DND-41 (cell line): ENCODE results near the gene LUZP1.

Source experiments
- ATAC-seq: fragments of 200-7000 bp; cut with Tn5 transposase; 3 replicates; pipeline ENCODE4 v1.9.1; 2021; ENCODE audit warnings: low read depth; ENCODE audit not compliant: insufficient read depth
- DNase-seq: peaks from one replicate; pipeline ENCODE4 v3.0.0-alpha.2; 2020
- H2AFZ ChIP-seq: 2 replicates; pipeline ENCODE4 v1.6.0; 2012; ENCODE audit warnings: low read depth, low read length
- H3K27ac ChIP-seq: 2 replicates; pipeline ENCODE4 v1.5.1; 2012; ENCODE audit warnings: low read length, inconsistent platforms
- H3K27me3 ChIP-seq: fragments of 200-600 bp; sonication (generic); 2 replicates; pipeline ENCODE4 v1.6.0; 2012; ENCODE audit warnings: low read length, mild to moderate bottlenecking, inconsistent platforms; ENCODE audit not compliant: insufficient read depth, poor library complexity
- H3K36me3 ChIP-seq: 2 replicates; pipeline ENCODE4 v1.5.1; 2012; ENCODE audit warnings: low read length, inconsistent platforms; ENCODE audit not compliant: insufficient read depth
- H3K4me1 ChIP-seq: 2 replicates; pipeline ENCODE4 v1.5.1; 2012; ENCODE audit warnings: mild to moderate bottlenecking, low read length; ENCODE audit not compliant: insufficient read depth
- H3K4me2 ChIP-seq: 2 replicates; pipeline ENCODE4 v1.6.0; 2012; ENCODE audit warnings: mild to moderate bottlenecking, moderate library complexity, low read length, inconsistent platforms; ENCODE audit not compliant: insufficient read depth
- H3K4me3 ChIP-seq, 2 experiments: fragments of 200-600 bp in 1 of 2; shearing (Covaris generic) in 1 of 2; 2 replicates each; pipeline ENCODE4 v1.5.1; 2012 to 2016; ENCODE audit warnings: inconsistent platforms in 2 of 2, low read length in 2 of 2, mild to moderate bottlenecking in 2 of 2, low read depth in 1 of 2, moderate library complexity in 1 of 2
- H3K79me2 ChIP-seq: 2 replicates; pipeline ENCODE4 v1.6.0; 2012; ENCODE audit warnings: low read length, inconsistent platforms; ENCODE audit not compliant: insufficient read depth
- H3K9ac ChIP-seq: 2 replicates; pipeline ENCODE4 v1.6.0; 2012; ENCODE audit warnings: low read depth, mild to moderate bottlenecking, inconsistent platforms, low read length, moderate library complexity
- H3K9me3 ChIP-seq: 2 replicates; pipeline ENCODE4 v1.5.1; 2012; ENCODE audit warnings: low read length, moderate library complexity, mild to moderate bottlenecking, inconsistent platforms; ENCODE audit not compliant: insufficient read depth, severe bottlenecking
- H4K20me1 ChIP-seq: 2 replicates; pipeline ENCODE4 v1.6.0; 2012; ENCODE audit warnings: low read length; ENCODE audit not compliant: insufficient read depth
- EZH2 ChIP-seq: IDR thresholded peaks from 3 replicates; pipeline ENCODE4 v1.6.1; 2012; ENCODE audit warnings: borderline replicate concordance, low read depth, mild to moderate bottlenecking, moderate library complexity, low read length, inconsistent platforms; ENCODE audit not compliant: severe bottlenecking
- TF ChIP-seq, protein P1 (sequence below): IDR thresholded peaks from 2 replicates; pipeline ENCODE4 v1.5.1; 2012; ENCODE audit warnings: borderline replicate concordance, low read length, moderate library complexity, mild to moderate bottlenecking; ENCODE audit not compliant: poor library complexity, severe bottlenecking; ENCODE audit errors: extremely low read depth

LUZP1 gene

DNA sequence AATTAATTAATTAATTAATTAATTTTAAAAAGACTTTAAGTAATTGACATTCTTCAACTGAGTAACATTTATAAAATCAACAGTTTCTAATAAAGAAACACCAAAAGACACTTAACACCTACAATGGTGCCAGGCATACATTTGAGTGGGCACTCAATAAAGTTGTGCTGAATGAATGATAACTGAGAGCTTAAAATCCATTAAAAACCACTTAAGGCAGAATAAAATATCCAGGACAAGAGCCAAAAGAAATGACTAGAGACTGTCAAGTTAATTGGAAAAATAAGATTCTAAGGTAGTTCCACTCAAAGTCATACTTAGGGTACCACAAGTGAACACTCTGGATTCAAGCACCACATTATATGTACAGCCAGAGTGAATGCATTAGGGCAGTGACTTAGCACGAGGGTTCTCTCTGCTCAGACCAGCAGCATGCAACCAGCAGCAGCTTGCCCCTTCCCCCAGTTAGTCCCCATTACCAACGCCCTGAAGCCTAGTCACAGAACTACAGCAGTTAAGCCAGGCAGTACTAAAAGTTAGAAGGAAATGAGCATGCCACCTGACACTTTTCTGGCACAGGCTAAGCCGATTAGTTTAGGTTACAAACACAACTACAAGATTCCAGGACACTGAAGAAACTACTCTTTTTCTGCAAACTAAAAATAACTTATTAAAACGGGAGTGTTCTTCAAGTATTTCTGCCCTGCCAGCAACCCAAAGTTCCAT, 46.5 kb downstream of the LUZP1 start:
- no peak overlapping the region for H3K4me3 ChIP-seq
- no peaks in the 10 kb centered on the region for H3K27me3 ChIP-seq
- peaks cover 43% of the 10 kb centered on the region; the same call in 1 of the 2 replicates for H4K20me1 ChIP-seq
- no peak overlapping the region for H3K27ac ChIP-seq
- H3K4me2 ChIP-seq, result no peak overlapping the region
- TF ChIP-seq, protein P1, sequence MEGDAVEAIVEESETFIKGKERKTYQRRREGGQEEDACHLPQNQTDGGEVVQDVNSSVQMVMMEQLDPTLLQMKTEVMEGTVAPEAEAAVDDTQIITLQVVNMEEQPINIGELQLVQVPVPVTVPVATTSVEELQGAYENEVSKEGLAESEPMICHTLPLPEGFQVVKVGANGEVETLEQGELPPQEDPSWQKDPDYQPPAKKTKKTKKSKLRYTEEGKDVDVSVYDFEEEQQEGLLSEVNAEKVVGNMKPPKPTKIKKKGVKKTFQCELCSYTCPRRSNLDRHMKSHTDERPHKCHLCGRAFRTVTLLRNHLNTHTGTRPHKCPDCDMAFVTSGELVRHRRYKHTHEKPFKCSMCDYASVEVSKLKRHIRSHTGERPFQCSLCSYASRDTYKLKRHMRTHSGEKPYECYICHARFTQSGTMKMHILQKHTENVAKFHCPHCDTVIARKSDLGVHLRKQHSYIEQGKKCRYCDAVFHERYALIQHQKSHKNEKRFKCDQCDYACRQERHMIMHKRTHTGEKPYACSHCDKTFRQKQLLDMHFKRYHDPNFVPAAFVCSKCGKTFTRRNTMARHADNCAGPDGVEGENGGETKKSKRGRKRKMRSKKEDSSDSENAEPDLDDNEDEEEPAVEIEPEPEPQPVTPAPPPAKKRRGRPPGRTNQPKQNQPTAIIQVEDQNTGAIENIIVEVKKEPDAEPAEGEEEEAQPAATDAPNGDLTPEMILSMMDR, result no peak
- no peak for TF ChIP-seq EZH2
- H2AFZ ChIP-seq, result no peak overlapping the region
- H3K9ac ChIP-seq, result no peak overlapping the region
- no peaks in the 10 kb centered on the region for H3K9me3 ChIP-seq
- peaks cover 15% of the 10 kb centered on the region for H3K4me1 ChIP-seq
- no peak for ATAC-seq
- H3K79me2 ChIP-seq, result peaks cover 58% of the 10 kb centered on the region
- no peaks in the 10 kb centered on the region for H3K36me3 ChIP-seq
- DNase-seq, result no peak

- Histone ChIP-seq H3K36me3 (no peaks in the 10 kb centered on the region), H3K27ac (no peak overlapping the region), H3K9me3 (no peaks in the 10 kb centered on the region), H3K4me2 (no peak overlapping the region), H3K27me3 (no peaks in the 10 kb centered on the region), H3K79me2 (peaks cover 61% of the 10 kb centered on the region), H4K20me1 (peaks cover 48% of the 10 kb centered on the region), H3K9ac (no peak overlapping the region), H3K4me1 (peaks cover 15% of the 10 kb centered on the region), H2AFZ (no peak overlapping the region), H3K4me3 (no peak overlapping the region)
- ATAC-seq (no peak), DNase-seq (no peak)
- TF ChIP-seq EZH2, result no peak
- TF ChIP-seq, protein P1, result no peak
These were observed 48.3 kb downstream of the LUZP1 start for GRCh38 chr1:23120383-23120782.

DNA sequence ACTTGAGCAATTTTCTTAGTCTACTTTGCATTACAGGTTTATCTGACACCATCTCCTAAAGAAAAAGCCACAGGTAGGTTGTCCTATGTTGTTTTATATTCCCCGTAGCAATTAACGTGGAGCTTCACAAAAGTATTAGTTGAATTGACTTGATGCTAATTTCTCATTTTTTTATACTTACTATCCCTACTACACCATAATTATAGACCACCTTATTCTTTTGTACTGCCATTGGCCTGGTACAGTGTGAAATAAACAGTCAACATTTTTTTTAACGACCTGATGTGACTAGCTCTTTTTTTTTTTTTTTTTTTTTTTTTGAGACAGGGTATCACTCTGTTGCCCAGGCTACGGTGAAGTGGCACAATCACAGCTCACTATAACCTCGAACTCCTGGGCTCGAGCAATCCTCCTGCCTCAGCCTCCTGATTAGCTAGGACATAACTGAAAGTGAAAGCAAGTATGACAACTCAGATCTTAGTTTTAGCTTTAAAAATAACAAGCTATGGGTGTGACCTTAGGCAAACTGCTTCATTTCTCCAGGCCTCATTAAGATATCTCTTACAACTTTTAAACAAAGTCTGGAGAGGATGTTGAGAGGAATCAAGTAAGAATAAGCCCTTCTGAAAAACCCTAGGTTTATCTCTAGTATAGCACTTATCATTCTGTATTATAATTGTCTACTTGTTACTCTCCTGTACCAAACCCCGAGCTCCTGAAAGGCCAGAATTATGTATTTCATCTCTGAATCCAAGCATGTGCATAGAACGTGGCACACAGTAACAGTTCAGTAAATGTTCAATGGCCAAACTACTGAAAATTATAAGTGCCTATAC, 49.5 kb downstream of the LUZP1 start:
- Histone ChIP-seq H3K79me2 (peaks cover 64% of the 10 kb centered on the region), H3K9ac (no peak overlapping the region), H2AFZ (no peak overlapping the region), H3K27me3 (no peaks in the 10 kb centered on the region), H3K4me2 (peak overlapping the region; percentile 42; the same call in 1 of the 2 replicates), H3K36me3 (no peaks in the 10 kb centered on the region), H4K20me1 (peaks cover 47% of the 10 kb centered on the region), H3K27ac (no peak overlapping the region; the same call in 1 of the 2 replicates), H3K4me1 (peaks cover 15% of the 10 kb centered on the region), H3K9me3 (no peaks in the 10 kb centered on the region), H3K4me3 (no peak overlapping the region)
- ATAC-seq (peak; percentile 89), DNase-seq (peak; percentile 64)
- no peak for TF ChIP-seq EZH2
- TF ChIP-seq, protein P1, result no peak
